ENCODE data around the gene UROC1. TPM values are rescaled to one million over a fixed set of nuclear protein-coding genes. Genes with fewer than 3 reads are reported as not detected.

The UROC1 gene
- total RNA-seq, 6 donors from 2014 or later: not detected

DNA sequence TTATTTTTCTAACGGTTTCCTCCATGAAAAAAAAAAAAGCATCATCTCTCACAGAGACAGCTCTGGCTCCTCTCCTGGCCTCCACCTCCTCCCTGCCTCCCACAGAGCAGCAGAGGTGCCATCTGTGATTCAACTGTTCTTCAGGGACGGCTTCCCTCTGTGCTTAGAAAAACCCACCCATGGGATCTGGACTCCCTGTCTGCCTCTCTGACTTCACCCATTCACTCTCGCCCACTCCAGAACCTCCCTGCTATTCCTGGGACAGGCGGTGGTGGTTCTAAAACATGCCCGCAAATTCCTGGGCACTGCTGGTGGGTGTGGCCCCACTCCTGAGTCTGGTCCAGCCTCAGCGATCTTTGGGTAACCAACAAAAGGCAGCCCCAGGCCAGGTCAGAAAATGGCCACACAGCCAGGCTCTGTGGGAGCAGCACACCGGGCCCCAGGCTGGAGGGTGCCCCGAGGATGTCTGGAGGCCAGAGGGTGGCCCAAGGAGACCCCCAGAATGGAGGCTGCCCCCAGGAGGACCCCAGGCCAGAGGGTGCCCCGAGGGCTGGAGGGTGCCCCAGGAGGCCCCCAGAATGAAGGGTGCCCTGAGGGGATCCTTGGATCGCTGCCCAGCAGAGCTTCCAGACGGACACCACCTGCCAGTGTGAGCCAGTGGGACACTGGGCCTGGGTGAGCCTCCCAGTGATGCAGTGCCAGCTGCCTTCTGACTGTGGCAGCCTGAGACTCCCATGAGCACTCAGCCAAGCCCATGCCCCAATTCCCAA, 3.7 kb upstream of the UROC1 start:
- no peak for DNase-seq
- Histone ChIP-seq H3K9me3 (no peaks in the 10 kb centered on the region), H3K4me3 (no peak overlapping the region), H3K4me1 (peaks cover 9 to 22% (median 14%) of the 10 kb centered on the region in 4 donors), H3K27me3 (peaks cover 0 to 11% (median 3%) of the 10 kb centered on the region in 4 donors), H3K36me3 (no peaks in the 10 kb centered on the region), H3K27ac (no peak overlapping the region)
- WGBS, 2 donors: 72 to 77% methylated on average over 8 to 10 of the region's 11 CpGs
- TF ChIP-seq POLR2AphosphoS5 (IDR thresholded peaks at IDR 0.05) (no peak), CTCF (IDR thresholded peaks at IDR 0.05) (no peak), POLR2A (IDR thresholded peaks at IDR 0.05) (no peak), EP300 (IDR thresholded peaks at IDR 0.05) (no peak)
- no peak for ATAC-seq (ENCODE audit: low FRiP score in 2 of 2)

DNA sequence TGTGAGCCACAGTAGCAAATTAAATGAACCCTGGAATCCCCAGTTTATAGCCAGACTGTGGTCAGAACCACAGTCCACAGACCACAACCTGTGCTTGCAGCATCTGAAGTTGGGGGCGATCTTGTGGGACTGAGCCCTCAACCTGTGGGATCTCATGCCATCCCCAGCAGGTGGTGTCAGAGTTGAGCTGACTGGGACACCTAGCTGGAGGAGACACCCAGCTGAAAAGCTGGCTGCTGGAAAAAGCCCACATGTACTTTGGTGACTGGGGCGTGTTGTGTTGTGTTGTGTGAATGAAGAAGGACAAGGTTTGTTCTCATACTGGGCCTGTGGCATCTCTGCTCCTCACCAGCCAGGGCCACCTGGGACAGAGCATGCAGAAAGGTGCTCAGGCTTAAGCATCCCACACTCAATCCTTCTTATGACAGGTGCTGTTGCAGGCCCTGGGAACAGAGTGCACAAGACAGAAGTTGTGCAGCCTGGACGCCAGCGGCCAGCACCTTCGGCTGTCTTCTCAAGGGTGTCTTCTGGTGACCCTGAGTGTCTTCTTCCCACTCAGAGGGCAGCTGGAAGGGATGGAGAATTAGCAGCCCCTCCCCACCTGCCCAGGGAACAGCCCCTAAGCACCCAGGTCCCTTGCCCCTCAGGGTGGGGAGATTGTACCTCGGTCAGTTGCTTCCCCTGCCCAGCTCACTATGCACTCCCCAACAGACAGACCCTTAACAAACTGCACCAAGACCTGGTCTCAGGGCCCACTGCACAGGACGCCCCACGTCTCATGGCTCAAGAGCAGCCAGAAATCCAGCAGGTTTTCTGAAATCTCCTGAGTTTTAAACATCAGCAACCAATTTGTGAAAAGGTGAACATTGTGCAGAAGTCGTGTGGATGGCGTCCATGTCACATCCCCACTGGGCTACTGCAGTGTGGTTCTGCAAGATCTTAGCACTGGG, 2.2 kb upstream of the UROC1 start:
- no peak for DNase-seq
- peaks cover 9 to 18% (median 12%) of the 10 kb centered on the region in 4 donors for H3K4me1 ChIP-seq

GRCh38 chr3:126518779-126519177, 1.2 kb upstream of the UROC1 start:
- DNase-seq (no peak), ATAC-seq (ENCODE audit: low FRiP score in 2 of 2) (no peak)
- no peaks in the 10 kb centered on the region for H3K36me3 ChIP-seq
- 52 to 58% methylated on average over 3 to 4 of the region's 4 CpGs for WGBS, 2 donors
- peaks cover 0 to 1% (median 0%) of the 10 kb centered on the region in 4 donors for H3K27me3 ChIP-seq
- H3K27ac ChIP-seq: no peak overlapping the region
- TF ChIP-seq POLR2A (IDR thresholded peaks at IDR 0.05) (no peak), EP300 (IDR thresholded peaks at IDR 0.05) (no peak), CTCF (IDR thresholded peaks at IDR 0.05) (no peak), POLR2AphosphoS5 (IDR thresholded peaks at IDR 0.05) (no peak)
- H3K4me3 ChIP-seq: no peak overlapping the region
- H3K4me1 ChIP-seq: peaks cover 2 to 8% (median 3%) of the 10 kb centered on the region in 4 donors
- no peaks in the 10 kb centered on the region for H3K9me3 ChIP-seq

More for the DNA sequence above, 2.2 kb upstream of the UROC1 start:
- WGBS, 2 donors: 77 to 87% methylated on average over 6 to 10 of the region's 10 CpGs
- peaks cover 0 to 10% (median 3%) of the 10 kb centered on the region in 4 donors for H3K27me3 ChIP-seq
- TF ChIP-seq POLR2AphosphoS5 (IDR thresholded peaks at IDR 0.05): no peak
- TF ChIP-seq CTCF (IDR thresholded peaks at IDR 0.05): no peak
- TF ChIP-seq EP300 (IDR thresholded peaks at IDR 0.05): no peak
- TF ChIP-seq POLR2A (IDR thresholded peaks at IDR 0.05): no peak
- no peak overlapping the region for H3K4me3 ChIP-seq
- H3K36me3 ChIP-seq: no peaks in the 10 kb centered on the region
- no peak overlapping the region for H3K27ac ChIP-seq
- no peak for ATAC-seq (ENCODE audit: low FRiP score in 2 of 2)
- H3K9me3 ChIP-seq: no peaks in the 10 kb centered on the region

DNA sequence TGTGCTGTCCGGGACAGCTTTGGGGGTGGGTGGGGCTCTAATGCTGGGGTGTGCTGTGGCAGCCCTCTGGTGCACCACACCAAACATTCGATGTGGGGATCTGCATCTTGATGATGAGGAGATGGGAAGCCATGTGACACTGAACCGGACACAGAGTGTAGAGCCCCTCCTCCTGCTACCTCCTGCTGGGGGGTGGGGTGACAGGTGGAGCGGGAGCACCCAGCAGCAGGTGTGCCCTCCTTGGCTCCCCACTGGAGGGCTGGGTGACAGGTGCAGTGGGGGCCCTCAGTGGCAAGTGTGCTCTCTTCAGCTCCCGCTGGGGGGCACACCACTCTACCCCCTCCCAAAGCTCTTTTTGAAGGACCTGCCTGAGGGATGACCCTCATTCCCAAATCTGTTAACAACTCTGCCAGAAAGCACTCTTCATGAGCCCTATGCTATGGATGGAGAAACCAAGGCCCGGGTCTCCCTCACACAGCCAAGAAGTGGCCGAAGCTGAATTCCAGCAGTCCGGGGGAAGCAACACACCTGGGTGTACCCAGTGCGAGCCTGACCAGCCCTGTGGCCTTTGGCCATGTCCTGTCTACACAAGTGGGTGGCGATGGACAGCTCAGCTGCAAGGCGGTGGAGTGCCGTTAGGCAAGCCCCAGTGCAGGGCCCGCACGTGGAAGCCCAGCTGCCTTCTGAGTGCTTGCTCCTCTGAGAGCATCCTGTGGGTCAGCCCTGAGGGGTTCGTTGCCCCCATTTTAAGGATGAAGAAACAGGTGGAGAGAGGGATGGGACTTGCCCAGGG, 609 bp upstream of the UROC1 start:
- WGBS, 2 donors: 50 to 79% methylated on average over 1 to 11 of the region's 15 CpGs
- Histone ChIP-seq H3K9me3 (no peaks in the 10 kb centered on the region), H3K36me3 (no peaks in the 10 kb centered on the region), H3K4me1 (peaks cover 0 to 4% (median 0%) of the 10 kb centered on the region in 4 donors), H3K27ac (no peak overlapping the region), H3K27me3 (no peaks in the 10 kb centered on the region), H3K4me3 (no peak overlapping the region)
- ATAC-seq (ENCODE audit: low FRiP score in 2 of 2) (peak in 1 of 2 donors; percentile 35), DNase-seq (no peak)
- TF ChIP-seq EP300 (IDR thresholded peaks at IDR 0.05) (no peak), POLR2AphosphoS5 (IDR thresholded peaks at IDR 0.05) (no peak), CTCF (IDR thresholded peaks at IDR 0.05) (no peak), POLR2A (IDR thresholded peaks at IDR 0.05) (no peak)

Measured in upper lobe of left lung (tissue), 6 donors.